HG02678 (cell line): ENCODE data around the gene SLC7A6OS.

ENCODE experiments used
- ATAC-seq: cut with Tn5 transposase; IDR thresholded peaks from one replicate; pipeline ENCODE4 v1.9.1; 2021; ENCODE audit warnings: mild to moderate bottlenecking, moderate library complexity; ENCODE audit not compliant: unreplicated experiment

SLC7A6OS gene

DNA sequence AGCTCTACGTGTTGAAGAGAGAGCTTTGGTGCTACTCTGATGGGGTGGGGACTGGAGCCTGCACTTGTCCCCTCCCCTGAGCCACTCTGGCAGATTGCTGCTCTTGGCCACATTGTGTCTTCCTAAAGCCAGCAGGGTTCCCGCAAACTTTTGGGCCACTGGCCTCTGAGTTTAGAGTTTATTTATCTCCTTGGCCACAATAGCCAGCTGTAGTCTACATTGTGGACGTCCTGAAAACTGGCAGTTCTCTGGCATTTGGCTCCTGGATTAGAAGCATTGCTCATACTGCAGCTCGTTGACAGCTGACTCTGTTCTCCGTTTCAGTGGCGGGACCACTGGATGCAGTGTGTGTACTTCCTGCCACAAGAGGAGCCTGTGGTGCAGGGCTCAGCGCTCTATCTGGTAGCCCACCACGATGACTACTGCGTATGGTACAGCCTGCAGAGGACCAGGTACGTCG lies 34.6 kb upstream of the SLC7A6OS start:
- no peak for ATAC-seq

DNA sequence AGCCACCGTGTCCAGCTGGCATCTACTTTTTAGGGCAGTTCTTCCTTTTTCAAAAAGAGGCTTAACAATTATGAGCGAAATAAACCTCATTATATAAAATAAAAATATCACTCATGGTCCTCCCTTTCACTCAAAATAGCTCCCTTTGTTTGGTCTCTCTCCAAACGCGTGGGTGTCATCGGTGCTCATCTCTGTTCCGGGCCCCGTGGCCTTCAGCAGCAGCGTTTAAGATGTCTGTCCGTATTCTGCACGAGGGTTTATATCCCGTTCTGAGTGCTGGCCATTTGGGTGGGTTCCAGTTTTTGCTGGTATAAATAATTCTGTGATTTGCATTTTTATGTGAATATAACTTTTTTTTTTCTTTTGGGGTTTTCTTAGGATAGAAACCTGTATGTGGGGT lies 33.5 kb upstream of the SLC7A6OS start:
- no peak for ATAC-seq

DNA sequence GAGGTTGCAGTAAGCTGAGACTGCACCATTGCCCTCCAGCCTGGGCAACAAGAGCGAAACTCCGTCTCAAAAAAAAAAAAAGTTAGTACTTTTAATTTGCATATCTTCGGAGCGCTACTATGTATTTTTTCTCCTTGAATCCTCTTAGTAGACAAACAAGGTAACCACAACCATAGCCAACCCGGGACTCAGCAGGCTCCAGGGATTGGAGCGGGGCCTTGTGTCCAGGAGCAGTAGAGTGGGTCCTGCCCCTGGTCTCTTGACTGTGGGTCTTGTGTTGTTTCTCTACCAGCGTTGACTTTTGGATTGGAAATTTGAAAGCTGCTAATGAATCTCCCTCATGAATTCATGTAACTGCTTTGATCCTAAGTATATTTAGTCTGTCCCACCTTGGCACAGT lies 32.4 kb upstream of the SLC7A6OS start:
- ATAC-seq: no peak

DNA sequence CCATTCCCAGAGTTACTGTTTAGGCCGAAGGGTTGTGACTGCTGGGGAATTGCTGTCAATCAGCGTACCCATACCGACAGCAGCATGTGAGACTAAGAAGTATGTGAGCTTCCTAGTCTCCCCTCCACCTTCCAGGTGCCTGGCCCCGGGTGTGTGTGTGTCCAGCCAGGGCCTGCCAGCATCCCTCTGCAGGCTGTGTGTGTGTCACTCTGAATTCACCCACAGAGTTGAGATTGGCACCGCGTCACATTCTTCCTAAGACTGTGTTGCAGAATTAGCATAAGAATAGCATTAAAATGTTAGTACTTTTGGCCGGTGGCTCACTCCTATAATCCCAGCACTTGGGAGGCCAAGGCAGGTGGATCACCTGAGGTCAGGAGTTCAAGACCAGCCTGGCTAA lies 31.9 kb upstream of the SLC7A6OS start:
- no peak for ATAC-seq

DNA sequence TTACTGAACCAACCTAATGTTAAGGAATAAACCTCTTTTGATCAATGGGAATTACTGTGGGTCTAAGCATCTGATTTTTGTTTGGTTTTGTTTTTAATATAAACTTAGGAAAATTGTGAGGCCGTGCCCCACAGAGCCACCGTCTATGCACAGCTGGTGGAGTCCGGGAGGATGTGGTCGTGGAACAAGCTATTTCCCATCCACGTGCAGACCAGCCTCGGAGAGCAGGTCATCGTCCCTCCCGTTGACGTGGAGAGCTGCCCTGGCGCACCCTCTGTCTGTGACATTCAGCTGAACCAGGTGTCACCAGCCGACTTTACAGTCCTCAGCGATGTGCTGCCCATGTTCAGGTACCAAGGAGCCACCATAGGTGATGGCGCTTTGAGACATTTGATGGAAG lies 28.5 kb upstream of the SLC7A6OS start:
- no peak for ATAC-seq

DNA sequence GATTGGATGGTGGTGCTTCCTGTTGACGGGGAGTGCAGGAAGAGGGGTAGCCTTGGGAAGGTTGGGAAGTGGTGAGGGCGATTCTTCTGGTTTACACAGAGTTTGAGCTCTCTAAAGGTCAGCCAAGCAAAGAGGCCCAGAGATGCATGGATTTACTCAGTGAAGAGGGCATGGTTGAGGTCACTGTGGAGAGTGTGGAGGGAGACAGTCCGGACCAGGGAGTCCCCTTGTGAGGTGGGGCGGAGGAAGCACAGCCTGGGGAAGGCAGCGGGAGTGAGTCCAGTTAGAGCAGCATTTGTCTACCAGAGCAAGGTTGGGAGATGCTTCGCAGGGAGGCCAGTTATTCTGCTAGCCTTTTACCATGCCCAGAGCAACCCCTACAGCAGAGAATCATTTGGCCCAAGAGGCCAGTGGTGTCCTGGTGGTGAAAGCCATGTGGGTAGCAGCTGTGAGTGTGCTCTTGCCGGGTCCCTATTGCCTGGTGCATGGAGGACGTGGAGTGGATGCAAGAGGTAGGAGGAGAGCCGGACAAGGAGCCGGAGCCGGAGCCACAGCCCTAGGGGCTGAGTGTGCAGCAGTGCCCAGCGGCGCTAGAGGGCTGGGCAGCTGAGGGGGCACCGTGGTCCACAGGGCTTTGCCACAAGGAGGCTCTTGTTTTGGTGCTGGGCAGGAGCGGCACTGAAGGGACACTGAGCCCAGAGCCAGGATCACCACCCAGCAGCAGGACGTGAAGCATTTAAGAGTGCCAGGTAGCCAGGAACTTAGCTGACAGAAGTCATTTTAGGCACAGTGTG lies 27.8 kb upstream of the SLC7A6OS start:
- ATAC-seq: no peak

DNA sequence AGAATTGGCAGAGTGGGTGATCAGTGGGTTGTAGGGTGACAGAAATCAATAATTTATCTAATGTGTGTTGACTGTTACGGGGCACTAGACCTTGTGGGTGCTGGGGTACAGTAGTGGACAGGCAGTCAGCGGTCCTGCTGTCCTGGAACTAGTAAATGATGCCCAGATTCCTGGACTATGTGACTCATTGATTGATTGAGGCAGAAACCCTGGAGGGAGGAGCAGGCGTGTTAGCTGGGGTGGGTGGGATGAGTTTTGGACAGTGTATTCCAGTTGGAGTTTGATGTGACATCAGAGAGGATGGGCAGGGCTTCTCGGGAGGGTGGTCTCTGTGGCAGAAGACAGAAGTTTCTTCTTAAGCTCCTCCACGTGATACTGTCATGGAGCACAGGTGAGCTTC lies 24.4 kb upstream of the SLC7A6OS start:
- ATAC-seq: no peak

DNA sequence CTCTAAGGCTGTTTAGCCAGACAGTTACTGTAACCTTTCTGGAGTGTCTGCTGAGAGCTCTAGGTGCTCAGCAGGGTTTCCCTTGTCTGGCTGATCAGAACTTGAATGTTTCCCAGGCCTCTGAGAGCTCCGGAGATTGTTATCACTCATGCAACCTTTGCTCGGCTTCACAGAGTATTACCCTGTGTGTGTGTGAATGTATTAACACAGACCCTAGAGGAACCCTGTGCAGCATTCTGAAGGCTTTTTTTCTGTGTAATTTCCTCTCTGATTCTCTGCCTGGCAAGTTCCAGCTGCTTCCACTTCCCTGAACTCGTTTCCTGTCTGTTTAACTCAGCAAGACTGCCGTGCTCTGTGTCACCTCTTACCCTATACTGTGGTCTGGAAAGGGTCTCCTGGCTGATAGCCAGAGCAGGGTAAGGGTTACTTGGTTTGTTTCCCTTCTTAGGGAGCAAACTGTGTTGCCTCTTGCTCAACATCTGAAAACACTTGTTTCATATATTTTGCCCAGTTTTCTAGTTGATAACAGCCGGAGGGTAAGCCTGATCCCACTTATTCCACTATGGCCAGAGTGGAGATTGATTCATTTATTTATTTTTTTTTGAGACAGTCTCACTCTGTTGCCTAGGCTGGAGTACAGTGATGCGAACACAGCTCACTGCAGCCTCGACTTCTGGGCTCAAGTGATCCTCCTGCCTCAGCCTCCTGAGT lies 21.8 kb upstream of the SLC7A6OS start:
- ATAC-seq: no peak

DNA sequence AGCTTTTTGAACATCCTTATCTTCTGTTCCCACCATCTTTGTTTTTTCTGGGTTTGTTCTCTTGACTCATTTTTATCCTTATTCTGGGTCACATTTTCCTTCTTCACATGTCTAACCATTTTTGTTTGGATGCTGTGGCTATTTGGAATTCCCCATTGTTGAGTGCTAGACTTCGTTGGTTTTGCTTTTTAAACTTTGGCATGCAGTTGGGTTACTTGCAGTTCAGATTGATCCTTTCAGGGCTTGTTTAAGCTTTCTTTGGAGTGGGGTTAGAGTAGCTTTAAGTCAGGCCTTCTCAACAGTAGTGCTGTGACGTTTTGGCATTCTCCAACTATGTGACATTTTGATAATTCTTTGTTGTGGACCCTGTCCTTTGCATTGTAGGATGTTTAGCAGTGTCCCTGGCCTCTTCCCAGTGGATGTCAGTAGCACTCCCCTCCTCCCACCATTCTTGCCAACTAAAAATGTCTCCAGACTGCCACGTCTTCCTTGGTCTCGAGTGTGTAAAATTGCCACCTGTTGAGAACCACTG lies 21.2 kb upstream of the SLC7A6OS start:
- ATAC-seq: no peak

DNA sequence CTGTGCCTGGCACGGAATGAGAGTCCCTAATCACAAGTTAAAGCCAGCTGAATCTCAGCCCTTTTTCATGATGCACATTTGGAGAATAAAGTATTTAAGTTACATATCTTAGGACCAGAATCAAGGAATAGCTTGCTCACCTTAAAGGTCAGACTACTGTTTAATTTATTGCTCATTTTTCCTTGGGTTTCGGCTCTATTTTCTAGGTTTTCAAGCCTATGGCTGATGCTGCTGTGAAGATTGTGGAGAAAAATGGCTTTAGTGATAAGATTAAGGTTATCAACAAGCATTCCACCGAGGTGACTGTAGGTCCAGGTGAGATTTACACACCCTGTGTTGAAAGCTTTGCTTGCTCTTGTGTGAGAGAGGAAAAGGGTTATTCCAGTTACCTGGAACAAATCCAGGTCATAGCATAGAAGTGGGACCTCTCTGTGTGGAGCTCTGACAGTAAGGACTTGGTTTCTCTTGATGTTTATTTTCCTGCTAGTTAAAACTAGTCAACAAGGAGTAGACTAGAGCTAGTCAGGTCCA lies 18.2 kb upstream of the SLC7A6OS start:
- no peak for ATAC-seq

DNA sequence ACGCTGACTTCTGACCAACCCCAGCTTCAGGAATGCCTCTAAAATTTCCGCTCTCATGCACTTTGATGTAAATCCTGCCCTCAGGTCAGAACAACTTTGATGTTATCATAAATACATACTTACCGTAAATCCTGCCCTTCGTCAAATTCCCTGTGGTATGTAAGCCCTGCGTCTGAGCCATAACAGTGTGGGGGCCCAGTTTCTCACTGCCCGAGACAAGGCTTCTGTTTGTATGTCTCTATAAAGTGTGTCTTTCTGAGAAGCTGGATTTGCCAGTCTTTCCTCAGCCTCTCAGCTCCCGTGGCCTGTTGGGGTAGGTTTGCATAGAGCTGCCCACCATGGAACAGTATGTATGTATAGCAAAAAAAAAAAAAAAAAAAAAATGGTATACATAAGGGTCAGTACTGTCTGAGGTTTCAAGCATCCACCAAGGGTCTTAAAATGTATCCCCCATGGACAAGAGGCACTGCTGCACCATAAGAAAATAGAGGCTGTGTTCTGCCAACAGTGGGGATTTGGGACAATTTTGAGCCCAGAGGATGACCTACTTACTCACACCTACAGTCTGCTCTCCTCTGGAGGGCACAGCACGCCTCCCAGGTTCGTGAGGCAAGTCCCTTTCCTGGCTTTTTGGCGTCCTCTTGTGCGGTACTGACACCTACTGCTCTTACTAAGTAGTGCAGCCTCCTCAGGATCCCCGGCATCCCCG lies 17.6 kb upstream of the SLC7A6OS start:
- ATAC-seq: peak; percentile 65

DNA sequence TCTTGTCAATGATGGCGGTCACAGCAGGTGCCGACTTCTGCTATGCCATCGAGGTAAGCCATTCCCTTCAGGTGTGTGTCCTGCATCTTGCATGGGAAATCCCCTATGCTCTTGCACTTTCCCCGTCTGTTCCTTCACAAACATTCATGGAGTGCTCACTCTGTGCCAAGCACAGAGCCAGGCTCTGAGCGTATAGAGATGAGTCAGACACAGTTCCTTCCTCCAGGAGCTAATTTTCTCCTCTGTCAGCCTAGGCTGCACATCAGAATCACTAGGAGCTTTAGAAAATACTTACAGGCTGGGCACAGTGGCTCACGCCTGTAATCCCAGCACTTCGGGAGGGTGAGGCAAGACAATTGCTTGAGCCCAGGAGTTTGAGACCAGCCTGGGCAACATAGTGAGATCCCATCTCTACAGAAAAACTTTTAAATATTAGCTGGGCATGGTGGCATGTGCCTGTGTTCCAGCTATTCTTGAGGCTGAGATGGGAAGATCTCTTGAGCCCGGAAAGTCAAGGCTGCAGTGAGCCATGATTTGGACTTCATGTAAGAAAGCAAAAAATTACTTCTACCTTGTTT lies 14.1 kb upstream of the SLC7A6OS start:
- ATAC-seq: no peak

DNA sequence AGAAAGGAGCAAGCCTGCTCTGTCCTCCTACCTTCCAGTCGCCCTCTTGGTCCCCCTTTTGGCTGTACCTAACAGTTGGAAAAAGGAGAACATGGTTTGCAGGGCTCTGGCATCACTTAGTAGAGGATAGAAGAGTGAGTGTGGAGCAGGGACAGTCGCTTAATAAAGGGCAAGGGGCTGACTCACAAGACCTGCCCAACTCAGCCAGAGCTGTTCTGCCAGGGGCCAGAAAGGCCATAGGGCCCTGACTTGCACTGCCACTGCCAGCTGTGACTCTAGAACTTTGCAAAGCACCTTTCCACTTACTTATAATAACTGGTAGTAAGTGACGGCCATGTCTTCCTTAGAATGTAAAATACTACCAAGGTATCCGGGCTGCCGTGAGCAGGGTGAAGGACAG lies 13.6 kb upstream of the SLC7A6OS start:
- no peak for ATAC-seq

DNA sequence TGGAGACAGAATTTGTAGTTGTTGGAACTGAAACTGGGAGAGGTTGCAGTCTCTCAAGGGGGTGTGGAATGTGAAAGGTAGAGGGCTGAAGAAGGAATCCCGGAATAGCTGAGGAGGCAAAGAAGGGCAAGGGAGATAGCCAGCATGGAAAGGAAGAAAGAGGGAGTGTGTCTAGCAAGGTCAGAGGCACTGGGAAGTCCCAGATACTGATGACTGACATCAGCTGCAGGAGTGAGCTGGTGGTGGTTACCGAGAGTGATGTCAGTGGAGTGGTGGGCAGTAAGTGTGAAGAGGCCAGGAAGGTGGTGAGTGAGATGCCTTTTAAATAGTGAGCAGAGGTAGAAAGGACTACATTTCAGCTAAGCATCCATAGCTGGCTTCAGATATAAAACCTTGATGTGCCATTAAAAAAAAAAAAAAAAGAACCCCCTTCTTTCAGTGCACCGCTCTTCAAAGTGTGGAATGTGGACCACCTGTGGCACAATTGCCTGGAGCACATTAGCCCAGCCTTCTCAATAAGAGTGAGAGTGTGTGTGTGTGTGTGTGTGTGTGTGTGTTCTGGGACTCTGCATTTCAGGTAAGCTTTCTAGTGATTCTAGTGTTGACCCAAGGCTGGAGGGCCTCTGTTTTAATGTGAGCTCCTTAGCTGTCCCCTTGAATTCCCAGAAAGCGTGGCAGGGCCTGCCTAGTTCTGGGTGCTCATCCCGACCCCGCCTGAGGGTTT lies 8.6 kb upstream of the SLC7A6OS start:
- no peak for ATAC-seq

DNA sequence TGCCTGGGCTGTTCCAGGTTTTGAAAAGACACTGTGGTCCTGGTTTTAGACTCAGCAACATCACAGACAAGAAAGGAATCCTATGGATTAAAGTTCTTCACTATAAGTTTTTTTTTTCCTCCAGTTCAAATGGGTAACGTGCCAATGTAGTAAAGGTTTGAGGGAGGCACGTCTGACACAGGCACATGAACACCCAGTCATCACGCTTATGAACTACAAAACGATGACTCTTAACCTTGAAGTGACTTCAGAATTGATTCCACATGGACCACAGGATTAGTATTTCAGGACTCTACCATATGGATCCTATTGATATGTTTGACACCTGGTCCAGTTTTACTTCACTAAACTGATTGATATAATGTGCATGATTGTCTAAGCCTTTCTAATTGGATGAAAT lies 2.4 kb upstream of the SLC7A6OS start:
- no peak for ATAC-seq

DNA sequence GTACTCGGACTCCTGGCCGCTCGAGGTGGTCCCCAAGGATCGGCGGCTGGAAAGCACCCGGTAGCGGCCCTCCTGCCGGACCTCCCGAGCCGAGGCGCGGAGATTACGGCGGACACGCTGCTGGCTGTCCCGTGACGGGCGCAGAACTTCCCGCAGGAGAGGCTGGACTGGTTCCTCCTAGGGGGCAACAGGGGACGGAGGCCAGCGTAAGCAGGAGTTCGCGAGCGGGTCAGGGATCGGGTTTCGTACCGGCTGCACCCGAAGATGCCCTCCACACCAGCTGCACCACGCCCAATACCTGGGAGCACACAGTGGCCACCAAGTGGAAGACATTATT lies 341 bp downstream of the SLC7A6OS start:
- peak; percentile 26 for ATAC-seq

DNA sequence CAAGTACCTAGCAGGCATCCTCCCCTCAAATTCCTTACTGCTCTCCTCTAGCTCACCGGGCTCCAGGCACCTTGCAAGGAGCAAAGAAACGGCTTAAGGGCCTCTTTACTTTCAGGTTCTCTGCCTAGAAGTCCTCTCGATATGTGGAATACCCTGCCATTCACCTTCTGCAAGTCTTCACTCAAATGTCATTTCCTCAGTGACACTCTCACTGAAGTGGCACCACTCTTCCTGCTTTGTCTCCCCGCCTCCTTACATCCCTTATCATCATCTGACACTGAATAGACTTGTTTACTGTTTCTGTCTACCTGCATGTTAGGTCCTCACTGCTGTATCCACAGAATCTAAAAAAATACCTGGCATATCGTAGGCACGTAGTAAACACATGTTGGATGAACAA lies 947 bp downstream of the SLC7A6OS start:
- no peak for ATAC-seq

DNA sequence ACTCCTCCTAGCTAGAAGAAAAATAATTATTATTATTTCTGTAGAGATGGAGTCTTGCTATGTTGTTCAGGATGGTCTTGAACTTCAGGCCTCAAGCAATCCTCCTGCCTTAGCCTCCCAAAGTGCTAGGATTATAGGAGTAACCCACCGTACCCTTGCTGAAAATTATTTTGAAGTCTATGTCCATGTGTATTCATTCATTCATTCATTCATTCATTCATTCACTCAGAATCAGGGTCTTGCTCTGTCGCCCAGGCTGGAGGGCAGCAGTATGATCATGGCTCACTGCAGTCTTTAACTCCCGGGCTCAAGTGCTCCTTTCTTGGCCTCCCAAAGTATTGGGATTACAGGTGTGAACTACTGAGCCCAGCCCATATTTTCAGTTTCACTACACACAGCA lies 4.1 kb downstream of the SLC7A6OS start:
- no peak for ATAC-seq

DNA sequence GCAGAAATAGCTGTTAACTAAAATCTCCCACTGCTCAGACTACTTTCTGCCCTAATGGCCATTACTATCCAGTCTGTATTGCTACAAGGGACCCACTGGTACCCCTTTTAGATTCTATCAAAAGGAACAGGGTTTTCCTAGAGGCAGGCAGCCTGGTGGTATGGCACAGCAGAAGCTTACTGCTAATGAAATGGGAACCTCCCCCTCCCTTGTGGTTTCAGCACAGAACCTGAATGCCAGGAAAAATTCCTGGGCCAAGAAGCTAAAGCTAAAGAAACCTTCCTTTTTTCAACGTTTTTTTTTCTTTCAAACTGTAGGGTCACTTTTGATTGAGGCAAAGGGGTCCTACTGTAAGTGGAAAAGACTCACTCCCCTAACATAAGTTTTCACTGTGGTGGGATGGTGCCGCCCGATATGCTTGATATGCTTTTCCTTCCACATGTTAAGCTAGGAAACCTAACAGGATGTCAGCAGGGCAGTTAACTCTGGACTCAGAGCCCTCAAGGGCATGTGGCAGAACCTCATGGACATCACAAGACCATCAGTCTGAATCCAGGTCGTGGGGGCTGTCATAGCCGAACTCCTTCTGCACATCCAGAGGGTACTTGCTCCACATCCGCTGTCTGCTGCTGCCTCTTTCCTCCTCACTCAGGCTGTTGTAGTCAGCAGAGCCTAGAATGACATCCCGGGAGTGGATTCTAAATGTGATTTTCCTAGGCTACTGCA lies 9.8 kb downstream of the SLC7A6OS start:
- no peak for ATAC-seq
